ENCODE results near the gene COLQ.
A peak's percentile ranks its signal among the peaks of the same experiment; 100 is the strongest.

COLQ gene

DNA sequence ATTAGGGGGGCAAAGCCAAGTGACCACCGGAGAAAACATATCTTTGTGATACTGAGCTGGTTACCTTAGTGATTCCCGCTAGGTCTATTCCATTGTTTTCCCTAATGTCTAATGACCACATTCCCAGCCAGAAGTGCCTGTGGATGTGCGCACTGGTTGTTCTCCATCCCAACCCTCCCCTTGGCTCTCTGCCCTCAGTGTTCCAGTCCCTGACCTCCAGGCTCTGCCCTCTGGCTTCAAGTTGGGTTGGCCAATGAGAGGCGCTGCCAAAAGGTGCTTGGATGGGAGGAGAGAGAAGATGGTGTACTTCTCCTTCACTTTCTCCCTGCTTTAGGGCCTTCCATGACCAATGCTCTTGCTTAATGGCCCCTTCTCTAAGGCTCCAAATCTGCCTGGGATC, 2.4 kb downstream of the COLQ start:
- ATAC-seq, result no peak

DNA sequence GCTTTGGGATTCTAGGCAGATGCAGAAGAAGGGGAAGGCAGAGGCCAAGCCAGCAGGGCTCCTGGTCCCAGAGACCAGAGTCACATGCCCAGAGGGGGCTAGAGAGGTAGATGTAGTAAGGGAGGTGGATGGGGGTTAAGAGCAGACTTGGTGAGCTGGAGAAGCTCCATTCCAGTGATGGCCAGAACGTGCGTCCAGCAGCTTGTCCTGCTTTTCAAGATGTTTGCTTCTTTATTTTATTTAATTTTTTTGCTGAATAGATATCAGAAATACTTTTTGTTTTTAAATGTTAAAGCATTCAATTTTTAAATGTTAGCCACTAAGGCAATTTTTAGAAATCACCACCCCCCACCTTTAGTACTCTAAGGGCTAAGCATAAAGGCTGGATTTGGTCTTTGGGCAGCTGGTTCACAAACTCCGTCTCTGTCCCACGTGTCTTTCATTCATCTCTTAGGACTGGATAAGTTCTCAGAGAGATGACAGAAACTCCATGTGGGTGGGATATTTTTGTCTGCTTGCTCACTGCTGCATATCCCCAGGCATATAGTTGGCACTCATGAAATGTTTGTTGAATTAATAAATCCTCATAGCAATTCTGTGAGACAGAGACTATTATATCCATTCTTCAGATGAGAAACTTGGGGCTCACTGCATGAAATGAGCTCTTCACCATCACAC, 6.7 kb downstream of the COLQ start:
- no peak for ATAC-seq

DNA sequence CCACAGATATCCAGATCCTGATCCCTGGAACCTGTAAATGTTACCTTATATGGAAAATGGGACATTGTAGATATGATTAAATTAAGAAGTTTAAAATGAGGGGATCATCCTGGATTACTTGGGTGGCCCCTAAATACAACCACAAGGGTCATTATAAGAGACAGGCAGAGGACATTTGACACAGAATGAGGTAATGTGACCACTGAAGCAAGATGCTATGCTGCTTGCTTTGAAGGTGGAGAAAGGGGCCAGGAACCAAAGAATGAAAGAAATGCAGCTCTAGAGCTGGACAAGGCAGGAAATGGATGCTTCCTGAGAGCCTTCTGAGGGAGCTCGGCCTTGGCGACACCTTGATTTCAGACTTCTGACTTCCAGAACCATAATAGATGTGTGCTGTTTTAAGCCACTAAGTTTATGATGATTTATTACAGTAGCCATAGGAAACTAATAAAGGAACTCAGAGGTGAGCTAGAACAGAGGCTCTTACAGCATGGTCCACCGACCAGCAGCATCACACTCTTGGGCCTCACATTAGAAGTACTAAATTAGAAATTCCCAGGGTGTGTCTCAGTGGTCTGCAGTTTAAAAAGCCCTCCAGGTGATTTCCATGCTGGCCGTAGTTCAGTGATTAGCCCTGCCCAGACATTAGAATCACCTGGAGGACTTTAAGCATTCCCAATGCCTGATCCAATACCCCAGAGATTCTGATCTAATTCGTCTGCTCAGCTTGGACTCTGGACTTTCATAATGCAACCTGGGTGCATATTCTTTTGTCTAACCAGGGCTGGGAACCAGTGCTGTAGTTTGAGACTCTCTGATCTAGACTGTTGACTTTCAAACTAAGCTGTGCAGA, 7.5 kb downstream of the COLQ start:
- ATAC-seq, result no peak

DNA sequence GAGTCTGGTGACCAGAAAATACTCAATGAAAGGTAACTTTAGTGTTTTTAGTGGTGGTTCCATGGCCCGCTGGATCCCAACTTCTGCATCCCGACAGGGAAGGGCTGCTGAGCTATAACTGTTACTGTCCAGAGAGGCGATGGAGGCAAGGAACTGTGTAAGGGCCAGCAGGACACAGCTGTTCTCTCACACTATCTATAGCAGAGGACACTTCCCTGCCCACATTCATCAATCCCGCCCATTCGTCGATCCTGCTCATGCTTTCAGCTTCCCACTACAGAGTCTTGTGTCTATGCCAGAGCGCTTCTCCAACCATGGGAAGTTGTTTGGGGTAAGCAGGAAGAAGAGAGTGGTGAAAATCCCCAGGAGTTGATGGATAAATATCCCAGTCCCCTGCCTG, 8.4 kb downstream of the COLQ start:
- ATAC-seq, result no peak

DNA sequence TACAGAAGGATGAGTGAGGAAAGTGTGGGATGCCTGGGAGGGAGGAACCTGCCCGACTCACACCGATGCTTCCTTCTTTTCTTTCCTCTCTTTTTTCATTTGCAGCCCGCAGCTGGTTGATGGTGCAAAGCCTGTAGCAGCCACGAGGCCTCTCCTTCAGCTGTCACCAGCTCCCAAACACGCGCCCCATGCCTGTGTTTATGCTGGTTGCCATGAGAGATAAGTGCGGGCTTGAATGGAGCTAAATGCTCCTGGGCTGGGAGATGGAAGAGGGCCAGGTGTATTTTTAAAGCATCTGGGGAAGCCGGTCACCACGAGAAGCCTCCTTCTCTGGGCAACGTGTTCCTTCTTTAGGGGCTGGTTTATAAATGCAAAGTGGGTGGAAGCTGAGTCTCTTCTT, 9.3 kb downstream of the COLQ start:
- ATAC-seq, result no peak

DNA sequence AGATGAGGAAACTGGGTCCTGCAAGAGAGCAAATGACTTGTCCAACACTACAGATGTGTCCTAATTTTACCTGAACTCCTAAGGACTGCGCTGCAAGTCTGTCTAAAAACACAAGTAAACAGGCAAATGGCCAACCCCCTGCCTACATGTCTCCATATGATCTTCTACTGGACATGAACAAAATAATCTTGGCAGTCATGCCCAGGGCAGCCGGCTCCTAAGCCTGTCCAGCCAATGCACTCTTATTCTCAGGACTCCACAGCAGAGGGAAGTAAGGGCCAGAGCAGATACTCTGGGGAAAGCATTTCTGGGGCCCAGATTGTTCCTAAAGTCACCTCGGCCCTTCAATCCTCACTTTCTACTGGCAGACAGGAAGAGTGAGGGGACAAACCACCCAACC, 10.3 kb downstream of the COLQ start:
- ATAC-seq, result no peak

DNA sequence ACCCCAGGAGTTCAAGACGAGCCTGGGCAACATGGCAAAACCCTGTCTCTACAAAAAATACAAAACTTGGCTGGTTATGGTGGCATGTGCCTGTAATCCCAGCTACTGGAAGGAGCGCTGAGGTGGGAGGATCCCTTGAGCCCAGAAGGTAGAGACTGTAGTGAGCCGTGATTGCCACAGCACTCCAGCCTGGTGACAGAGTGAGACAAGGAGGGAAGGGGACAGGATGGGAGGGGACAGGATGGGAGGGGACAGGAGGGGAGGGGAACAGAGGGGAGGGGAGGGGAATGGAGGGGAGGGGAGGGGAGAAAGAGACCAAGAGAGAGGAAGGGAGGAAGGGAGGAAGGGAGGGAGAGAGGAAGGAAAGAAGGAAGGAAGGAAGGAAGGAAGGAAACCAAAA, 11.0 kb downstream of the COLQ start:
- no peak for ATAC-seq

DNA sequence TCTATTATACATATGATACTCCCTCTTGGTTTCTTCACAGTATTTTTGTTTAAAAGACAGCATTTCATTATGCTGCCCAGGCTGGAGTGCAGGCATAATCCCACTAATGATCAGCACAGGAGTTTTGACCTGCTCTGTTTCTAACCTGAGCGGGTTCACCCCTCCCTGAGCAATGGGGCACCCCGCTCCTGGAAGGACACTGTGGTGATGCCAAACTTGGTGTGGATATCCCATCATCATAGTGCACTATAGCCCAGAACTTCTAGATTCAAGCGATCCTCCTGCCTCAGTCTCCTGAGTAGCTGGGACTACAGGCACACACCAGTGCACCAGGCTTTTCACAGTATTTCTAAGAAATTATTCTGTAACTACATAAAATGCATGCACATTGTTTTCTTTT, 14.9 kb downstream of the COLQ start:
- ATAC-seq, result no peak

DNA sequence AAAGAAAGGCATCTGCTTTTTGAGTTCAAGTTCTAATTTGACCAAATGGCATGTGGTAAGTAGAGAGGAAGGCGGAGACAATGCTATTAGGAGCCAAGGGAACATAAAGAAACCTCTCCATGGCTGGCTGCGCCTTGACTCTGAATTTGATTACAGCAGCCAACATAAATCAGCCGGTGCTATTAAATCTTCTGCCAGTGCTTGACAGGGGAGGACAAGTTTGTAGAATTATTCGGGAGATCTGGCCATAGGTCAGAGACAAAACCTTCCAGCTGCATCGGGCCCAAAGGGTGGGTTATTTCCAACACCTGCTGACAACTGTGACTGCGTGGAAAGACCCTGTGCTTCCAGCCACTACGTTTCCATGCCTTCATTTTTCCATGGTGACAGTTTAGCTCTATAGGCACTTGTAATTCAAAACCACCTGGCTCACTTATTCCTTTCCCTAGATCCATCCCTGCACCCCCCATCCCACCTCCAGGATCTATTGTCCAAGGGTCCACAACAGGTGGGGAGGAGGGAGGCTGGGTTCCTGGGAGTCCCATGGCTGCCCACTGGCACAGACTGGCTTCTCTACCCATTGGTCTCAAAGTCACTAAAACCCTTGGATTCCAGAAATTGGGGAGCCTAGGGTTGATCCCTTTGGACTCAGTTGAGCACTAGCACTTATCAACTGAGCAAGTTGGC, 15.9 kb downstream of the COLQ start:
- no peak for ATAC-seq

DNA sequence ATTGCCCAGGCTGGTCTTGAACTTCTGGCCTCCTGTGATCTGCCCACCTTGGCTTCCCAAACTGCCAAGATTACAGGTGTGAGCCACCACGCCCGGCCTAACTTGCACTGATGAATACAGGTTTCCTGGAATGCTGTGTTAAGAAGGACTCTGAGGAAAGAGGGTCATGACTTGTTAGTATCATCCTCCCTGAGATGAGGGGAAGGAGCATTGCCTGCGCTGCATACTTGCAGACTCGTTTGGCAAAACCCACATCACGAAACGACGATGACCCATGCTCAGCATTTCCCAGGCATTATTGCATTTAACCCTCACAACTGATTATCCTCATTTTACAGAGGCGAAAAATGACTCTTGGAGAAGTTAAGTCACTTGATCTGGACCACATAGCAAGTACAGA, 18.9 kb downstream of the COLQ start:
- no peak for ATAC-seq

DNA sequence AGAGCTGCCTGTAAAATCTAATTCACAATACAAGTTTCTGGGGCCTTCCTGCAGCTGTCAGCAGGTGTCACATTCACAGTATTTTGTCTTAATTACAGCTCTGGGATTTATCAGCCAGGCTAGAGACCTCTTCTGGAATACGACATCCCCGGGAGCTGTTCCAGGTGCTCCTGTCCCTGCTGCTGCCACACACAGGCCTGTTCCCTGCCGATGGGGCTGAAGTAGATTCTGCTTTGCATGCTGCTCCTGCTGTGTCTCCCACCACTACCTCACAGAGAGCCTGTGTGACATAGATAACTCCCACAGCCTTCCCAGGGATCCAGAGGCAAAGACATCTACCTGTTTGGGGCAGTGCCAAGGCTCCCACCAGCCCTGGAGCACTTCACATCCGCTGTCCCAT, 20.4 kb downstream of the COLQ start:
- no peak for ATAC-seq

DNA sequence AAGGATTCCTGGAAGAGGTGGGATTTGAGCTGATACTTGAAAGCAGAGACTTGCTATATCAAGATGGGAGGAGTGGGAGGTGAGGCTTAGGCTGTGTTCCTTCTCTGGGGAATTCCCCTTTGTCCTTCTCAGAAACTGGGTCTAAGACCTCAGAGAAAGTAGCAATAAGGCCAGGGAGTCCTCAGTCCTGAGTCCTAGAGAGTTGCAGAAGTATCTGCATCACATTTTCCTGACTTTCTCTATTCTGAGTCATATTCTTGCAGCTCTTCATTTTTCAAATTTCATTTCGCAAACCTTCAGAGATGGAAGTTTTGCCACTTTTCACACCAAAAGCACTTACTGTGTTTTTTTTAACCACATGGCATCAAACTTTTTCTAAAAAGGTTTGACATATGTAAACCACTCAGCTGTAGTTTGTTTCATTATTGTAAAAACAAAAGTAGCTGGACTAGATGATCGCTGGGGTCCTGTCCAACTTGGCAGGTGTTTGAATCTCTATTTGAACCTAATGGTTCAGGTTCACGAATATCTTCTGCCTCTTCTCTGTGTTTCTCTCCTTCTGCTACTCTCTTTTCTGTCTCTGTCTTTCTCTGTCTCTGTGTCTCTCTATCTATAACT, 21.3 kb downstream of the COLQ start:
- ATAC-seq, result peak; percentile 25 to 65

DNA sequence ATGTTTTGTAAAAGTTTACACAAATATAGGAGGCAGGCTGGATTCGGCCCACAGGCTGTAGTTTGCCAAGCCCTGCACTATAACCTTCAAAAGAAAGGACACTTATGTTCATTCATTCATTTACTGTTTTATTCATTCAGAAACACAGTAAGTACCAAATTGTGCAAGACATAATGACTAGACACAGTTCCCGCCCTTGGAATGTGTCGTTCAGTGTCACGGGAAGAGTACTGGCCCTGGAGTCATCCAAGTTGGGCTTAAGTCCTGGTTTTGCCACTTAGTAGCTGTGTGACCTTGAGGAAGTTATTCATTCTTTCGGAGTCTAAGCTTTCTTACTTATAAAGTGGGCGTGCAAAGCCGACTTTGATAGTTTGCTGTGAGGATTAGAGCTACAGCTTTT, 22.0 kb downstream of the COLQ start:
- no peak for ATAC-seq

DNA sequence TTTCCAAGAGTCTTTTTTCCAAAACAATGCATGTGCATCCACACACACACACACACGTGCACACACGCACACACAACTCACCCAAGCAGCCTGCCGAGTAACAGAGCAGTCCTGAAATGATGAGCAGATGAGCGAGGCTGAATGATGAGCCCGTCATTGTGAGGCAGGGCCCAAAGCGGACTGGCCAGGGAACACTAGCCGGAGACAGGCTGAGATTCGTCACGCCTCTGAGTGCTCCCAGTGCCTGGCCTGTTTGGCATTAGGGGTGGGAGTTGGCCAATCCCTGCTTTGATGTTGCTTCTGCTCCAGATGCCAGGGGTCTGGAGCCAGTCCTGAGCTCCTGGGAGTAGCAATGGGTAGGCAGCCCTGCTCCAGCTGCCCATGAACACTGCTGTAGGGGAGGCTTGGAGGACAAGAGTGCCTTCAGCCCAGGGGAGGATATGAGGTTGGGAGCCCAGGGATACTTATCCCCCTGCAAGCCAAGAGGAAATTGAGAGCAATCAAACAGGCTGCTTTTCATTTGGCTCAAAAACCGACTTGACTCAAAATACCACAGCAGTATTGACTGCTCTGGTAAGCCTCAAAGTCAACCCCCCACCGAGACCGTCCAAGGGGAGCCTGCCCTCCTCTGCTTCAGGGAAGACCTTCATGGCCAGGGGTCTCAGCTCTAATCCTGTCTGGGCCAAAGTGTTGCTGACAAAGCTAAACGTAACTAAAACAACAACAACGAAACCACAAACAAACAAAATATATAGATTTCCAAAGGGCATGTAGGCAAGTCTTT, 22.9 kb downstream of the COLQ start:
- no peak for ATAC-seq

DNA sequence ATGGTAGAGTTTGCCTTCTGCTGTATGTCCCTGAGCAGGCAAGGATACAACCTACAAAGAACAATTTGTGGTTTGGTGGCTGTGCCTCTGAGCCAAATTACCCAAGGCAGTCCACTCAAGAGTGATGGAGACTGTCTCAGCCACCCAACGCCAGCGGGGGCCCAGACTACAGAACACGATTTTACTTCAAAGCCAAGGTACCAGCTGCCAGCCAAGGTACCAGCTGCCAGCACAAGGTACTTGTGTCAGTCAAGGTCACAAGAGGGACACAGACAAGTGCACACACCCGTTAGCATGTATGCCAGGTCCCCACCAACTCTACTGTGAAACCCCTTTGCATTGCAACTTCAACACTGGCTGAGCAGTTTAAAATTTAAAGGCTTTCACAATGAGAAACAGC, 23.5 kb downstream of the COLQ start:
- no peak for ATAC-seq

DNA sequence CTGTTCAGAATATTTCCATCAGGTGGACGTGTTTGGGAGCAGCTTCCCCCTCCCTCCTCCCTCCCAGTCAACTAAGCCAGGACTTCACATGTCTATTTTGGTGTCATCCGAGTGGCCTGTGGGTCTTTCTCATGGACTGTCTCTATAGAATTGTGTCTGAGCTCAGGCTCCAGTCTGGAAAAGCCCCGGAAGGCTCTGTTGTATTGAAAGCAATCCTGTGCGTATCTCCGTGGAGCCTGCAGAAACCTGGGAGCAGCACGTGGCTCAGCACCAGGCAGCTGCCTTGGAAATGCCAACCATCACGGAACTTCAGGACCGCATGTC, 25.2 kb downstream of the COLQ start:
- ATAC-seq, result no peak

DNA sequence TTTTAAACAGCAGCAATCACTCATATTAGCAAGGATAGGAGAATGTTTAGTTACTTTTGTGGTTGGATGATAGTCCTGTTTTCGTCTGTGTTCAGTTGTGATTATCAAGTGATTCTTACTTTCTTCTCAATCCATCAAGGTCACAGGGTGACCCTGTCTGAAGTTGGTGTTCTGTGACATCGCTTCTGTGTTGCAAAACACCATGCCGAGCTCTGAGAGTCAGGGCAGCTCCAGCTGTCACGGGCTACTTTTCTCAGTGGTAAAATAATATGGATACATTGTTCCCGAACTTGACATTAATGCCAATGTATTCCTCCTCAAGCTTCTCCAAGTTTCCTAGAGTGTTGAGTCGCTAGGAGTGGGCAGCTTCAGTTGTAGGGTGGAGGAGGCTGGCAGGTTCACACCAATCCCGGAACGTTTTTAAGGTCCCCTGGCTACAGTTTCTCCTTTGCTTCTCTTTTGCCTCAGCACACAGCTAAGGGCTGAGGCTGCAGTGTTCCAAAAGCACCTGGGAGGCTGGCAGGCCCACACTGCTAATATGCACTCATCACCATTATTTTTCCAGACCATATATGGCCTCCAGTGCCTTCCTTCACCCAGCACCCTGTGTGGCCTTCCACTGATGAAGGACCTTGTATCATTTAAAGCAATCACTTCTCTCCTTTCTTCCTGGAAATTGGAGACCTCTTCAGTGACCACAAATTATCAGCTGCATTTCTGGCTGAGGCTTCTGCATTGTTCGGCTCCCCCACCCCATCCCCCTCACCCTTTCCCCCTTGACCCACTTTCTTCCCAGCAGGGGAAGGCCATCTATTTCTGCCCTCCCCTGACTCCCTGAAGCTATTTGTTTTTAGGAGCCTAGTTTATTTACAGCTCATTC, 25.8 kb downstream of the COLQ start:
- ATAC-seq, result no peak

DNA sequence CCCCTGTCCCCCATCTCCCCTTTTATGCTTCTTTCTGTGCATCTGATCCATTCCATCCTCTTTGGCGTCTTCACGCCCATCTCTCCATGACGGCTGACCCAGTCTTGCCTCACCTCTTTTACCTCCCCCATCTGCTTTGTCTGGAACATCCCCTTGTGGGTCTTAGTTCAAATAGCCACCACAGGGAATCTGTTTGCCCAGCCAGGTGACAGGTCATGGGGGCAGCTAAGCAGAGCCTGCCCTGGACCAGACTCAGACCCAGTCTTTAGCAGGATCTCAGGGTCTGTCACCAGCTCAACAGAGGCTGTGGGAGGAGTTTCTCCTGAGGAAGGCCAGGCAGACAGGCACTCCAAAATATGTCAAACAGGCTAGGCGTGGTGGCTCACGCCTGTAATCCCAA, 28.1 kb downstream of the COLQ start:
- ATAC-seq, result no peak

DNA sequence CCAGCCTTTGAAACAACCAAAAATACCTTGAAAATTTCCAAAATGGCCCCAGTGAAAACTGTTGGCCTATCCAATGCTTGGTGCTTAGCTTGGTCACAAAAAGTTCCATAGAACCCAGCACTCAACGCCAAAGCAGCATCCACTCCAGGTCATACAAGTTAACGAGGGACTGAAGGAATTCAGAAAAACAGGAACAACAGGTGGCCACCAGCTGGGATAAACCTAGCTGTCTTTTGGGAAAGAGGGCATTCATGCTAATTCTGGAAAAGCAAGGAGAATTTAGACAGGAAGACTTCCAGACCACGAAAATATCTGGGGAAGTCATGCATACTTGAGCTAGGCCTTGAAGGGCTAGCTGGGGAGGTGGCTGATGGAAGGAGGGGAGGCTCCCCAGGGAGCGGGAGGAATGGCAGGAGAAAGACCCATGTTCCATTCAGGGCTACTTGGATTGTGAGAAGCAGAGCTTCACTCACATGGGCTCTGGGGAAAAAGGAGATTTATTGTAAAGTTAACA, 28.6 kb downstream of the COLQ start:
- ATAC-seq, result no peak

DNA sequence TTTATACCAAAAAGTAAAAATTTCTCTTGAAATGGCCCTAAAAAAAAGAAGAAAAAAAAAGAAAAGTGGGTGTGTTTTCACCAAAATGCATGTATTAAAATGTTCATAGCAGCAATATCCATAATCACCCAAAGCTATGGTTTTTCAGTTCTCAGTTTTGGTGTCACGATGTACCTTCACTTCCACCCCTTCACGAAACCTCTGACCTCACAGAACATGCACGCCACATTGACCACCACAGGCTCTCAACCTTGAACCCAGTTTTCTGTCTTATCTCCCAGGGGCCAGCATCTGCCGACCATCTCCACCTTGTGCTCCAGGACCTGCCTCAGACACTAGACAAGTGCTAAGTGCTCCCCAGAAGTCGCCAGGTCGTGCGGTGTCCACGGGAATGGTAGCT, 30.4 kb downstream of the COLQ start:
- no peak for ATAC-seq

DNA sequence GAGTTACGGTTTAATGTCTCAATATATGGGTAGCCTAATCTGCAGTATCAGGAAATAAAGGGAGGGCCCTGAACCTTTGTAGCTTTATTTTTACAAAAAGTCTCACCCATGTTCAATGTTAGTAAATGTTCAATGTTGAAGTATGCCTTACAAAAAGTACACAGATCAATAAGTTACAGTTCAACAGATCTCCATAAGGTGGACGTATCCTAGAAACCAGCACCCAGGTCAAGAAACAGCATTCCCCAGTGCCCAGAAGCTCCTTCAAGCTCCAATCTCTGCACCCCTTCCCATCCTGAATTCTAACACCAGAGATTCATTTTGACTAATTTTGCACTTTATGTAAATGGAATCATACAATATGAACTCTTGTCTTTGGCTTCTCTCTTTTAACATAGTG, 31.3 kb downstream of the COLQ start:
- no peak for ATAC-seq

DNA sequence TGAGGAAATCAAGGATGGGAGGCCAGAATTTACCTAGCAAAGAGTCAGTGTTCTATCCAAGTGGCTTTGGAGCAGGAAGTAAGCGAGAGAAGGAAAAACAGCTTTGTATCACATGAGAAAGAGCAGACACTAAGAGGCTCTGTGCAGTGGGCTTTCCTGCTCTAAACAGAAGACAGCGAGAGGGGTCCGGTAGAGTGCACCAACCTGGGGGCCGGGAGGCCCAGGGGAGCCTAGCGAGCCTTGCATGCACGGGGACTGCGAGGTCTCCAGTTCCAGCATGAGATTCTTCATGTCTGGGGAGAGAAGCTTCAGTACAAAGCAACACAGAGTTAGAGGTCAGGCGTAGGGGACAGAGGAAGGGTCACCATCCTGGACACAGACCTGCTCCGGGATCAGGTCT, 33.5 kb downstream of the COLQ start:
- no peak for ATAC-seq

Measured in activated CD4-positive, CD25-positive, alpha-beta regulatory T cell treated with anti-CD3 and anti-CD28 coated beads, Interleukin-2, amount 50 U/mL, for 24 hours (primary cell).